UCSD-AML1 (cell line): ENCODE measurements around the gene POMZP3.
A peak's percentile ranks its signal among the peaks of the same experiment; 100 is the strongest.
"Not testable (repeated sequence)": the region's sequence is repeated elsewhere in the genome, so short reads cannot be mapped to it uniquely, and the experiment has no call there.

ENCODE experiments used
- DNase-seq: peaks from one replicate; lab custom pipeline; 2025; ENCODE audit not compliant: unreplicated experiment; lab: John Stamatoyannopoulos, UW

The POMZP3 gene

DNA sequence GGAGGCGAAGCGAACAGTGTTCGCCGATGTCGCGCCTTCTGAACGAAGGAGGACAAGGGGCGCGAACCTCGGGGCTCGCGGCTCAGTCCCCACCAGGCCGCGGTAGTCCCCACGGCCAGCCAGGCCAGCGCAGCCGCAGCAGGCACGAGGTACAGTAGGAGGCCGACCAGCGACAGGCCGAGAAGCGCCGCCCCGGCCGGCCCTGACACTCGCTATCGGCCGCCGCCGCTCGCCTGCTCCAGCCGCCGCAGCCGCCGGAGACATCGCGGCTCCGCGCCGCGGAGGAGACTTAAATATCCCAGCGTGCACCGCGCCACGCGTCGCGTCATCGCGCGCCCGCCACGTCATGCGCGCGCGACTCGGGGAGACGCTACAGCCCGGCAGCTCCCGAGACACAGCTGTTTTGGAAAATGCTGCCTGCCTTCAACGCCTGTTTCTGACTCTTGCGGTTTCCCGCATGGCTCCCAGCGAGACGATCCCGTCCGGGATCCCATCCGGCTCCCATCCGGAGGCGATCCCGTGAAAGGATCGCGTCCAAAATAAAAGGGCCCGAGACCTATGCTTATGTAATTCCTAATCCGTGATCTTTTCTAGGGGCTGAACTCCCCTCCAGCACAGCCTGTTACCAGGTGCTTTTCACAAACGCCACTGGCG is at the start of gene POMZP3:
Gene POMZP3 (minus strand): TSS at position 291 of the 654 bp plus-strand sequence. CDS start 1,215 bp downstream, outside the sequence.
- DNase-seq = peak; percentile 22

DNA sequence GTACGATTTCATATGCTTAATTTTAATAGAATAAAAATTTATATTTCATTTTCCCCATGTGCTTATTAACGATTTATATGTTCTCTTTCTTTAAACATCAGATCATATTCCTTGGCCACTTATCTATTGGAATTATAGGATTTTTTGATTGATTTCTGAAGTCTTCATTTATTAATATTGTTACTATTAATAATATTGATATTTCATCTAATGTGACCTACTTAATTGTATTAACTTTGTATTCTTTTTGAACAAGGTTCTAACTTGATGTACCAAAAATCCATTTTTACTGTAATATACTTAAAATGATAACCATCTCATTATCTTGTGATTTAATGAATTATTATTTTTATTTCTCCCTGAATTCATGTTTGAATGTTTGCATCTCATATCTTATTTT is 48.7 kb upstream of the POMZP3 start:
- DNase-seq = not testable (repeated sequence)

- DNase-seq = not testable (repeated sequence)
Measured at GRCh38 chr7:76673346-76673745, 46.3 kb upstream of the POMZP3 start.

DNA sequence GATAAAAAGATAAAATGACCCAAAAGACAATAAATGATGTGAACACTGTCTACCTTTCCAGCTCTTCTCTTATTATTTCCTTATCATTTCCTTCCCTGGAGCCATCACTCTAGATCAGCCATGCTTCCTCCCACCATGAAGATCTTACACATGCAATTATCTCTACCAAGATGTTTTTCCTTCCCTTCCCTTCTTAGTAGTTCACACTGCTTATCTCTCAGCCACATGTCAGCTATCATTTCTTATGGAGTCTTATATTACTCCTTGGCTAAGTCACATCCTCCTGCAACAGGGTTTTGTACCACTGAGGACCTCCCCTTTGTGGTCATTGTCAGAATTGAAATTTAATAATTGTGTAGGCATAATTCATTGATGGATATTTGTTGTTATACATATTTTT is 32.1 kb upstream of the POMZP3 start:
- not testable (repeated sequence) for DNase-seq

GRCh38 chr7:76656425-76656824 is 29.3 kb upstream of the POMZP3 start:
- not testable (repeated sequence) for DNase-seq

DNA sequence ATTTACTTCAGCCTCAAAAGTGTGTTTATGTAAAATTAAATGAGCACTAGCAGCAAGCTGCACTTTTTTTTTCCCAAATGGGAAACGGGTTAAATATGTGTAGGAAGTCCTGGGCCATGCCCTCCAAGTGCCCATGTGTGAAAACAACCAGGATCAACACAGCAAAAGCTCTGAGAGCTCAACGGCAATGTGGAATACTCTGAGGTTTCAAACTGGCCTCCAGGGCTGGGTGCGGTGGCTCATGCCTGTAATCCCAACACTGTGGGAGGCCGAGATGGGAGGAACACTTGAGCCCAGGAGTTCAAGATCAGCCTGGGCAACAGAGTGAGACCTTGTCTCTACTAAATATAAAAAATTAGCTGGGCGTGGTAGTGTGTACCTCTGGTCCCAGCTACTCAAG is 15.5 kb upstream of the POMZP3 start:
- DNase-seq = not testable (repeated sequence)

- not testable (repeated sequence) for DNase-seq
Measured at GRCh38 chr7:76637061-76637691, 10.1 kb upstream of the POMZP3 start.

GRCh38 chr7:76626581-76626980 is 498 bp downstream of the POMZP3 start:
- DNase-seq = not testable (repeated sequence)

DNA sequence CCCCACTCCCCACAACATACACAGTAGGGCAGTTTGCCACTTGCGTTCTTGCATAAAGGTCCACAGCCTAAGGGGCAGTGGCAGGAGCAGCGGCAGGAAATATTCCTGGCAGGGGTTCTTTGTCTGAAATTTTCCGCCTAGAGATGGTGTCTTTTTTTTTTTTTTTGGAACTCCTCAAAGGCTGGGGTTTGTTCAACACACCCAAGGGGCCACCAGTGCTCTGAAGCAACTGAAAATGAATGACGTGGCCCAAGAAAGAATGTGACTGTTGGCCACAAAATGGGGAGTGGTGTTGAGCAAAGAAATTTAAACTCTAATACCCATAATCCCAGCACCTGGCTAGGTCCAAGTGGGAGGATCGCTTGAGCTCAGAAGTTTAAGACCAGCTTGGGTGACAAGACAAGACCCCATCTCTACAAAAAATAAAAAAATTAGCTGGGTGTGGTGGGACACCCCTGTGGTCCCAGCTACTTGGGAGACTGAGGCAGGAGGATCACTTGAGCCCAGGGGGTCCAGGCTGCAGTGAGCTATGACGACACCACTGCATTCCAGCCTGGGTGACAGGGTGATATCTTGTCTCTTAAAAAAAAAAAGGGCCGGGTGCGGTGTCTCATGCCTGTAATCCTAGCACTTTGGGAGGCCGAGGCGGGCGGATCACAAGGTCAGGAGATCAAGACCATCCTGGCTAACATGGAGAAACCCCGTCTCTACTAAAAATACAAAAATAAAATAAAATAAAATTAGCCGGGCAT is 7.5 kb downstream of the POMZP3 start:
- not testable (repeated sequence) for DNase-seq

GRCh38 chr7:76613783-76614182 is 13.3 kb downstream of the POMZP3 start:
- not testable (repeated sequence) for DNase-seq

- not testable (repeated sequence) for DNase-seq
Measured at GRCh38 chr7:76612232-76612631, 14.8 kb downstream of the POMZP3 start.

GRCh38 chr7:76609864-76610263 is 17.2 kb downstream of the POMZP3 start:
- not testable (repeated sequence) for DNase-seq

DNA sequence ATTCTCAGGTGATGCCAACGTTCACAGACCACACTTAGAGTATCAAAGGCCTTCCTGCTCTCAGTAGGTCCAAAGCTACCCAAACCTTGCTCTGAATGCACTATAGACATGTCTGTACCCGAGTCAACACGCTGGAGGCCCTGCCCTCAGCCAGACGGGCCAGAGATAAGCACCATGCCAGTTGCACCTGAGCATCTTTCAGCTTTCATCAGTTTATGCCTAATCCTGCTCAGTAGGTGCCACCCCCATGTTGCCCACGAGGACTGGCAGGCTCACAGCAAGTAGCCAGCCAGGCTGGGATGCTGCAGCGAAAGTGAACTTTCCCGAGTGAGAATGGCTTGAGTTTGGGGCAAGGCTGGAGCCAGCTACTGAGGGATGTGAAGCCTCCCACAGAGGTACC is 18.6 kb downstream of the POMZP3 start:
- not testable (repeated sequence) for DNase-seq

- DNase-seq = peak; percentile 38
Measured at GRCh38 chr7:76606027-76606426, 21.1 kb downstream of the POMZP3 start.

- not testable (repeated sequence) for DNase-seq
Measured at GRCh38 chr7:76600650-76601049, 26.4 kb downstream of the POMZP3 start.

GRCh38 chr7:76600116-76600482 is 27.0 kb downstream of the POMZP3 start:
- DNase-seq = not testable (repeated sequence)

- not testable (repeated sequence) for DNase-seq
Measured at GRCh38 chr7:76598590-76599264, 28.4 kb downstream of the POMZP3 start.

DNA sequence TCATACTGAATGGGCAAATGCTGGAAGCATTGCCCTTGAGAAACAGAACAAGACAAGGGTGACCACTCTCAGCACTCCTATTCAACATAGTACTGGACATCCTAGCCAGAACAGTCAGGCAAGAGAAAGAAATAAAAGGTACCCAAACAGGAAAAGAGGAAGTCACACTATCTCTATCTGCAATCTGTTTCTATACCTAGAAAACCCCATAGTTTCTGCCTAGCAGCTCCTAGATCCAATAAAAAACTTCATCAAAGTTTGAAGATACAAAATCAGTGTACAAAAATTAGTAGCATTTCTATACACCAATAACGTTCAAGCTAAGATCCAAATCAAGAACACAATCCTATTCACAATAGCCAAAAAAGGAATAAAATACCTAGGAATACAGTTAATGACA is 29.8 kb downstream of the POMZP3 start:
- DNase-seq = not testable (repeated sequence)

GRCh38 chr7:76592694-76593093 is 34.4 kb downstream of the POMZP3 start:
- not testable (repeated sequence) for DNase-seq

- not testable (repeated sequence) for DNase-seq
Measured at GRCh38 chr7:76591602-76592304, 35.3 kb downstream of the POMZP3 start.

DNA sequence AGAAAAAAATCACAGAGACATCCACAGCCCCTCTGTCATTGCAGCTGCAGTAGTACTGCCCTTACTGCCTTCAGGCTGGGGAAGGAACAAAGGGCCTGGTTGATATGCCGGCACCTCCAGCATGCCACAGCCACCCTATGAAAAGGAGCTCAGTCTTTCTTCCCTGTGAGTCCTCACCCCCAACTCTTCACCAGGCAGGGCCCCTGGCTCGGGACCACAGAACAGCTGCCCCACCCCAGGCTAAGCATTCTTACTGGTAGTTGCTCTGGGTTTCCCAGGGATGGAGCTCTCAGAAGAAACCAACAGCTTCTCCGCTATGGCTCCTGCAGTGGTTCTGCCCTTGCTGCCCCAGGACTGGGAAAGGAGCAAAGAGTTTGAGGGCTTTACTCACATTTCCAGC is 36.0 kb downstream of the POMZP3 start:
- not testable (repeated sequence) for DNase-seq
